A549 (cell line): ENCODE measurements around the gene CWC25.

ENCODE experiments used
- CTCF ChIP-seq: fragments of >200 bp; sonication (Bioruptor Twin); formaldehyde crosslinking; IDR thresholded peaks from 3 replicates; pipeline ENCODE4 v1.5.1; 2016
- PHF8 ChIP-seq: fragments of 200-600 bp; sonication (generic); IDR thresholded peaks from 2 replicates; pipeline ENCODE4 v1.6.1; 2016; ENCODE audit warnings: low read depth, mild to moderate bottlenecking, antibody characterized with exemption, moderate library complexity, borderline replicate concordance
- POLR2A ChIP-seq: IDR thresholded peaks from 2 replicates; pipeline ENCODE4 v1.6.1; 2012; ENCODE audit warnings: mild to moderate bottlenecking, low read length
- RAD21 ChIP-seq, 2 experiments: fragments of >200 bp in 1 of 2; sonication (Bioruptor Twin) in 1 of 2; formaldehyde crosslinking in 1 of 2; IDR thresholded peaks in 1 of 2; conservative IDR thresholded peaks in 1 of 2; 2 replicates in 1 of 2; 3 replicates in 1 of 2; pipeline ENCODE4 v1.6.1; 2012 to 2018; ENCODE audit warnings: inconsistent platforms in 1 of 2
- SMC3 ChIP-seq: fragments of >200 bp; sonication (Bioruptor Twin); formaldehyde crosslinking; IDR thresholded peaks from 3 replicates; pipeline ENCODE4 v1.6.1; 2018; ENCODE audit warnings: inconsistent platforms
- SREBF2 ChIP-seq: fragments of 450-650 bp; IDR thresholded peaks from 2 replicates; pipeline ENCODE4 v1.6.1; 2014; ENCODE audit warnings: mild to moderate bottlenecking, moderate library complexity
- ZFP36 ChIP-seq: fragments of 450-650 bp; IDR thresholded peaks from 2 replicates; pipeline ENCODE4 v1.6.1; 2014; ENCODE audit warnings: borderline replicate concordance; ENCODE audit not compliant: partially characterized antibody
- TF ChIP-seq, protein P1 (sequence below): fragments of 200-600 bp; sonication (generic); IDR thresholded peaks from 2 replicates; pipeline ENCODE4 v1.6.1; 2016; ENCODE audit warnings: antibody characterized with exemption, mild to moderate bottlenecking, moderate library complexity
- TF ChIP-seq, protein P2 (sequence below): fragments of 150-350 bp; IDR thresholded peaks from 2 replicates; pipeline ENCODE4 v1.6.1; 2014; ENCODE audit warnings: low read depth, mild to moderate bottlenecking, low read length

DNA sequence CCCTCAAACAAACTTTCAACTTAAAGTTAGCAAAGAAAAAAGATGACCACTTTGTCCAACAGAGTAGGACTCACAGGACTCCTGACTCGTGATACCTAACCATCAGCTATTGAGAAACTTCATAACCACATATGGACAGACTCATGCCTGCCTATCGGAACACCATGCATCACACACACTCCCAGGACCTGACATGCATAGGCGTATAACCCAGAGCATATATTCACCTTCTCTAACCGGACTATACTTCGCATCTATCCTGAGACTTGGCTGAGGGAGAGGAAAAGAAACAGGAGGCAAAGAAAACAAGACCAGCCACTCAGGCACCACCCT lies 28.0 kb downstream of the CWC25 start:
- TF ChIP-seq RAD21 (conservative IDR thresholded peaks at IDR 0.05 in 1 of 2, IDR thresholded peaks at IDR 0.05 in 1 of 2) = no peak
- no peak for TF ChIP-seq POLR2A
- TF ChIP-seq, protein P1, sequence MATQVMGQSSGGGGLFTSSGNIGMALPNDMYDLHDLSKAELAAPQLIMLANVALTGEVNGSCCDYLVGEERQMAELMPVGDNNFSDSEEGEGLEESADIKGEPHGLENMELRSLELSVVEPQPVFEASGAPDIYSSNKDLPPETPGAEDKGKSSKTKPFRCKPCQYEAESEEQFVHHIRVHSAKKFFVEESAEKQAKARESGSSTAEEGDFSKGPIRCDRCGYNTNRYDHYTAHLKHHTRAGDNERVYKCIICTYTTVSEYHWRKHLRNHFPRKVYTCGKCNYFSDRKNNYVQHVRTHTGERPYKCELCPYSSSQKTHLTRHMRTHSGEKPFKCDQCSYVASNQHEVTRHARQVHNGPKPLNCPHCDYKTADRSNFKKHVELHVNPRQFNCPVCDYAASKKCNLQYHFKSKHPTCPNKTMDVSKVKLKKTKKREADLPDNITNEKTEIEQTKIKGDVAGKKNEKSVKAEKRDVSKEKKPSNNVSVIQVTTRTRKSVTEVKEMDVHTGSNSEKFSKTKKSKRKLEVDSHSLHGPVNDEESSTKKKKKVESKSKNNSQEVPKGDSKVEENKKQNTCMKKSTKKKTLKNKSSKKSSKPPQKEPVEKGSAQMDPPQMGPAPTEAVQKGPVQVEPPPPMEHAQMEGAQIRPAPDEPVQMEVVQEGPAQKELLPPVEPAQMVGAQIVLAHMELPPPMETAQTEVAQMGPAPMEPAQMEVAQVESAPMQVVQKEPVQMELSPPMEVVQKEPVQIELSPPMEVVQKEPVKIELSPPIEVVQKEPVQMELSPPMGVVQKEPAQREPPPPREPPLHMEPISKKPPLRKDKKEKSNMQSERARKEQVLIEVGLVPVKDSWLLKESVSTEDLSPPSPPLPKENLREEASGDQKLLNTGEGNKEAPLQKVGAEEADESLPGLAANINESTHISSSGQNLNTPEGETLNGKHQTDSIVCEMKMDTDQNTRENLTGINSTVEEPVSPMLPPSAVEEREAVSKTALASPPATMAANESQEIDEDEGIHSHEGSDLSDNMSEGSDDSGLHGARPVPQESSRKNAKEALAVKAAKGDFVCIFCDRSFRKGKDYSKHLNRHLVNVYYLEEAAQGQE = no peak
- no peak for TF ChIP-seq PHF8
- TF ChIP-seq CTCF = no peak
- no peak for TF ChIP-seq SREBF2
- TF ChIP-seq SMC3 = no peak
- TF ChIP-seq ZFP36 = no peak
- TF ChIP-seq, protein P2, sequence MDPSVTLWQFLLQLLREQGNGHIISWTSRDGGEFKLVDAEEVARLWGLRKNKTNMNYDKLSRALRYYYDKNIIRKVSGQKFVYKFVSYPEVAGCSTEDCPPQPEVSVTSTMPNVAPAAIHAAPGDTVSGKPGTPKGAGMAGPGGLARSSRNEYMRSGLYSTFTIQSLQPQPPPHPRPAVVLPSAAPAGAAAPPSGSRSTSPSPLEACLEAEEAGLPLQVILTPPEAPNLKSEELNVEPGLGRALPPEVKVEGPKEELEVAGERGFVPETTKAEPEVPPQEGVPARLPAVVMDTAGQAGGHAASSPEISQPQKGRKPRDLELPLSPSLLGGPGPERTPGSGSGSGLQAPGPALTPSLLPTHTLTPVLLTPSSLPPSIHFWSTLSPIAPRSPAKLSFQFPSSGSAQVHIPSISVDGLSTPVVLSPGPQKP = no peak
